Measurements from ENCODE around the gene PPP2R5A.

GRCh38 chr1:212295579-212295978, 10.4 kb downstream of the PPP2R5A start:
- no peak for TF ChIP-seq CTCF (IDR thresholded peaks at IDR 0.05; ENCODE audit: poor library complexity)
- TF ChIP-seq EZH2 (IDR thresholded peaks at IDR 0.05; ENCODE audit: borderline replicate concordance), result no peak
